ENCODE results near the gene LCT. TPM values are rescaled to one million over a fixed set of nuclear protein-coding genes. Genes with fewer than 3 reads are reported as not detected.

Gene LCT
- total RNA-seq, 1 donor from 2014 or later: 0.64 TPM

GRCh38 chr2:135798275-135798705 lies 38.7 kb downstream of the LCT start:
- intact Hi-C loops (cut with micrococcal nuclease): loop anchor here (5.0 kb wide), 1 partner anchor 56 kb away; the partner anchor contains the start of gene UBXN4

- intact Hi-C loops (cut with micrococcal nuclease): loop anchor here (1.0 to 5.0 kb wide), 2 partner anchors 12 to 55 kb away; partner anchors contain the start of gene UBXN4
These were observed 39.3 kb downstream of the LCT start for GRCh38 chr2:135797497-135798274.

- intact Hi-C loops (cut with micrococcal nuclease): loop anchor here (1.0 to 5.0 kb wide), 2 partner anchors 11 to 54 kb away; partner anchors contain the start of gene UBXN4
These were observed 40.4 kb downstream of the LCT start for GRCh38 chr2:135796606-135797005.

GRCh38 chr2:135795641-135796040 lies 41.3 kb downstream of the LCT start:
- intact Hi-C loops (cut with micrococcal nuclease): loop anchor here (5.0 kb wide), 1 partner anchor 53 kb away; the partner anchor contains the start of gene UBXN4

GRCh38 chr2:135792401-135793150 lies 44.4 kb downstream of the LCT start:
- intact Hi-C loops (cut with micrococcal nuclease): no loop called here

- intact Hi-C loops (cut with micrococcal nuclease): no loop called here
These were observed 45.4 kb downstream of the LCT start for GRCh38 chr2:135791418-135792190.

GRCh38 chr2:135790423-135790822 lies 46.6 kb downstream of the LCT start:
- intact Hi-C loops (cut with micrococcal nuclease): no loop called here

GRCh38 chr2:135786823-135787222 lies 50.2 kb downstream of the LCT start:
- intact Hi-C loops (cut with micrococcal nuclease): no loop called here

- intact Hi-C loops (cut with micrococcal nuclease): loop anchor here (1.0 kb wide), 1 partner anchor 12 kb away; no protein-coding TSS in a partner anchor
These were observed 52.0 kb downstream of the LCT start for GRCh38 chr2:135785032-135785431.

GRCh38 chr2:135783439-135783838 lies 53.5 kb downstream of the LCT start:
- intact Hi-C loops (cut with micrococcal nuclease): no loop called here

- intact Hi-C loops (cut with micrococcal nuclease): no loop called here
These were observed 54.8 kb downstream of the LCT start for GRCh38 chr2:135782231-135782630.

- intact Hi-C loops (cut with micrococcal nuclease): no loop called here
These were observed 60.6 kb downstream of the LCT start for GRCh38 chr2:135776367-135776766.

- intact Hi-C loops (cut with micrococcal nuclease): no loop called here
These were observed 61.6 kb downstream of the LCT start for GRCh38 chr2:135775420-135775819.

- intact Hi-C loops (cut with micrococcal nuclease): no loop called here
These were observed 63.1 kb downstream of the LCT start for GRCh38 chr2:135773917-135774316.

GRCh38 chr2:135773319-135773718 lies 63.7 kb downstream of the LCT start:
- intact Hi-C loops (cut with micrococcal nuclease): no loop called here

- intact Hi-C loops (cut with micrococcal nuclease): no loop called here
These were observed 68.1 kb downstream of the LCT start for GRCh38 chr2:135768863-135769262.

- intact Hi-C loops (cut with micrococcal nuclease): no loop called here
These were observed 74.5 kb downstream of the LCT start for GRCh38 chr2:135762530-135762929.

GRCh38 chr2:135762022-135762421 lies 75.0 kb downstream of the LCT start:
- intact Hi-C loops (cut with micrococcal nuclease): no loop called here

- intact Hi-C loops (cut with micrococcal nuclease): no loop called here
These were observed 80.3 kb downstream of the LCT start for GRCh38 chr2:135756692-135757091.

- intact Hi-C loops (cut with micrococcal nuclease): no loop called here
These were observed 81.4 kb downstream of the LCT start for GRCh38 chr2:135755573-135755972.

GRCh38 chr2:135745545-135745944 lies 91.4 kb downstream of the LCT start:
- intact Hi-C loops (cut with micrococcal nuclease): no loop called here
